Measurements from ENCODE around the gene ENDOG.
"Not testable (repeated sequence)": the region's sequence is repeated elsewhere in the genome, so short reads cannot be mapped to it uniquely, and the experiment has no call there.

ENDOG gene

GRCh38 chr9:128818099-128818838 is at the start of gene ENDOG:
Gene ENDOG, plus strand, starts transcription at chr9:128818500. Its CDS starts 185 bp downstream, at chr9:128818685.
- peak; percentile 97 for DNase-seq

GRCh38 chr9:128768606-128769005 is 49.7 kb upstream of the ENDOG start:
- no peak for DNase-seq

GRCh38 chr9:128770286-128771030 is 47.8 kb upstream of the ENDOG start:
- DNase-seq = no peak

- no peak for DNase-seq
Measured at GRCh38 chr9:128771094-128771721, 47.1 kb upstream of the ENDOG start.

GRCh38 chr9:128771745-128772519 is 46.4 kb upstream of the ENDOG start, which contains the start of gene ZER1:
Gene ZER1, minus strand, starts transcription at chr9:128771927. Its CDS starts 16,362 bp downstream, at chr9:128755565.
- DNase-seq = peak; percentile 89

- DNase-seq = no peak
Measured at GRCh38 chr9:128773049-128773448, 45.3 kb upstream of the ENDOG start.

GRCh38 chr9:128774804-128775203 is 43.5 kb upstream of the ENDOG start:
- no peak for DNase-seq

- not testable (repeated sequence) for DNase-seq
Measured at GRCh38 chr9:128780093-128780492, 38.2 kb upstream of the ENDOG start.

- no peak for DNase-seq
Measured at GRCh38 chr9:128781187-128782070, 36.9 kb upstream of the ENDOG start.

- no peak for DNase-seq
Measured at GRCh38 chr9:128782669-128783068, 35.6 kb upstream of the ENDOG start.

- no peak for DNase-seq
Measured at GRCh38 chr9:128785427-128785826, 32.9 kb upstream of the ENDOG start.

GRCh38 chr9:128786681-128787601 is 31.4 kb upstream of the ENDOG start, which contains the start of gene TBC1D13:
Gene TBC1D13, plus strand, starts transcription at chr9:128787253. Its CDS starts 101 bp downstream, at chr9:128787354.
- peak; percentile 87 for DNase-seq

- no peak for DNase-seq
Measured at GRCh38 chr9:128787659-128788058, 30.6 kb upstream of the ENDOG start.

- no peak for DNase-seq
Measured at GRCh38 chr9:128788445-128788844, 29.9 kb upstream of the ENDOG start.

GRCh38 chr9:128790536-128790935 is 27.8 kb upstream of the ENDOG start:
- no peak for DNase-seq

- no peak for DNase-seq
Measured at GRCh38 chr9:128792134-128792533, 26.2 kb upstream of the ENDOG start.

- no peak for DNase-seq
Measured at GRCh38 chr9:128792978-128793686, 25.2 kb upstream of the ENDOG start.

- DNase-seq = not testable (repeated sequence)
Measured at GRCh38 chr9:128794961-128795360, 23.3 kb upstream of the ENDOG start.

- no peak for DNase-seq
Measured at GRCh38 chr9:128798896-128799295, 19.4 kb upstream of the ENDOG start.

GRCh38 chr9:128800061-128800460 is 18.2 kb upstream of the ENDOG start:
- DNase-seq = no peak

Data from activated effector memory CD4-positive, alpha-beta T cell treated with Interleukin-2 at 50 U/mL for 16 hours (primary cell).